Stimulated activated CD4-positive, alpha-beta T cell treated with anti-CD3 and anti-CD28 coated beads, Interleukin-4, amount 100 ng/mL, for 48 hours (primary cell): ENCODE data around the gene RAI14.
"Not testable (repeated sequence)": the region's sequence is repeated elsewhere in the genome, so short reads cannot be mapped to it uniquely, and the experiment has no call there.

Experiments used
- DNase-seq, 2 donors: peaks; one replicate each; pipeline ENCODE4 v3.0.0-alpha.2; 2020; ENCODE audit warnings: low read depth in 2 of 2

The RAI14 gene

DNA sequence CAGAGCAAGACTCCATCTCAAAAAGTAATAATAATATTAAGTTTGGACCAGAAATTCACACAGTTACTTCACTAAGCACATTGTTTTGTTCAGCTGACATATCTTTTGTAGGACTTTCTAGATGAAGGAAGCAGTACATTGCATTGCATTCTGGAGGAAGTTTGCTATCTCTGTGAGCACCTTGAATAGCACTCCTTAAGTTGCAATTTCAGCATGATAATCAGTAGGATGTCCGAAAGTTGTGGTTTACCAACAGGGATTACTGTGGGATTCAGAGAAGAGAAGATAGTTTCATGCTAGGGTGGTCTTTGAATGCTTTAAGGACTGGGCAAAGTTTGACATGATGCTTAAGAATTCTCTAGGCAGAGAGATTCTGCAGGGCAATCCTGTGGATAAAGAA lies 164.5 kb downstream of the RAI14 start:
- no peak for DNase-seq

- DNase-seq = no peak
Measured at GRCh38 chr5:34822956-34823715, 167.0 kb downstream of the RAI14 start.

DNA sequence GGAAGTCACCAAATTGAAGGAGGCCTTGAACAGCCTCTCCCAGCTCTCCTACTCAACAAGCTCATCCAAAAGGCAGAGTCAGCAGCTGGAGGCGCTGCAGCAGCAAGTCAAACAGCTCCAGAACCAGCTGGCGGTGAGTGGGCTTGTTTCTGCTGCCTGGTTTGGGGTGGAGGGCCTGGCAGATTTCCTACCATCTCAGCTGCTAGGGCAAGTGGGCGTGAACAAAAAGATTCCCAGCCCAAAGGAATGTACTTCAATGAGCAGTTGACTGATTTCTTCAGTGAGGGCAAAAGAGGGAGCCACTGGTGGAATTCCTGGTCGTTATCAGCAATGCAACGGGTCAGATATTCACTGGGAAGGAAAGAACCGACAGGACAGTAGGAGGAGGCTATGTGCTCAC lies 170.2 kb downstream of the RAI14 start:
- no peak for DNase-seq

- no peak for DNase-seq
Measured at GRCh38 chr5:34827588-34828506, 171.7 kb downstream of the RAI14 start.

GRCh38 chr5:34830827-34831226 lies 174.7 kb downstream of the RAI14 start:
- not testable (repeated sequence) for DNase-seq

DNA sequence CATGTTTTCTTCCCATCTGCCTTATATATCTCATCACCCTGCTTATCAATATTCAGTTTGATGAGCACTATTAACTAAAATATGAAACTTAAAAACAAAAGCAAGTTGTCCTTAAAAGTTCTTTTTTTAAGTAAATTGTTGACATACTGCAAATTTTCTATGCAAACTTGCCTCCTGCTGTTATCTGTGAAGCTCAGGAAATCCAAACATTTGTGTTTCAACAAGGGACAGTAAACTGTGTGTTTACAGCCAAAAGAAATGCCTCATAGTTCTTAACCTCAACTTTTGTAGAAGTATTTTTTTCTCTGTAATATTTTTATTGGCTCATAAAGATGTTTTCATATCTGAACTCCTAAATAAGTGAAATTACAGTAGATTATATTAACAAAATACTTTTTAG lies 175.2 kb downstream of the RAI14 start:
- no peak for DNase-seq

- no peak for DNase-seq
Measured at GRCh38 chr5:34832568-34832967, 176.4 kb downstream of the RAI14 start.

- no peak for DNase-seq
Measured at GRCh38 chr5:34833090-34833489, 177.0 kb downstream of the RAI14 start.

DNA sequence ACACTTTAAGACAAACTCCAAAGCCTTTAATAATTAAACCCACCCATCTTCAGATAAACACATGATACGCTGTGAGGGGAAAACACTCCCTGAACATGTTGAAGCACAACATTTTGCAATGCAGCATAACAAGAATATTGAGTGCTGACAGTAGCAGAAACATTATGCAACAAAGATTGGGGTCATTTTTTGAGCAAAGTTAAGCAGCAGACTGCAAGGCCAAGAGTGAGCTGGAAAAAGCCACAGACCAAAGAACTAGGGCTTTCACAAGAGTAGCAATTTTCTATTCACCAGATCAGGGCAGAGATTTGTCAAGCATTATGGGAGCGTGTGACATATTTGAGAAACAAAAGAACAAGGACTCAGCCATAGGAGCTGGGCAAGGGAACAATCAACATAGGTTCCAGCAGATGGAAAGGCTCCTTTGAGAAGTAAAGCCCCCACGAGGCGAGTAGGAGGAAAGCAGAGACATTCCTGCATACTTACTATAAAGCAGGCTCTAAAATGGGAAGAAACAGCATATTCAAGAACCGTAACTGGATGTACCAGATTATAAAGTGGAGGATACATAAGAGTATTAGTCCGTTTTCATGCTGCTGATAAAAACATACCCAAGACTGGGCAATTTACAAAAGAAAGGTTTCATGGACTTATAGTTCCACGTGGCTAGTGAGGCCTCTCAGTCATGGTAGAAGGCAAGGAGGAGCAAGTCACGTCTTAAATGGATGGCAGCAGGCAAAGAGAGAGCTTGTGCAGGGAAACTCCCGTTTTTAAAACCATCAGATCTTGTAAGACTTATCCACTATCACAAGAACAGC lies 178.1 kb downstream of the RAI14 start:
- DNase-seq = no peak

DNA sequence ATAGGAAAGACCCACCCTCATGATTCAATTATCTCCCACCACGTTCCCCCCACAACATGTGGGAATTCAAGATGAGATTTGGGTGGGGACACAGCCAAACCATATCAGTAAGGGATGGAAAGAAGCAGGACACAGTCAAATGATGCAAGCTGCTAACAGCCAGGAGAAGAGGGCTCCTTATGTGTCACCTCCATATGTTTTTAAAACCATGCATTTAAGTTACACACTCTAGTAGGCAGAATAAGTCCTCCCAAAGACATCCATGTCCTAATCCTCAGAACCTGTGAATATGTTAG lies 178.6 kb downstream of the RAI14 start:
- DNase-seq = no peak

- DNase-seq = no peak
Measured at GRCh38 chr5:34835664-34836063, 179.5 kb downstream of the RAI14 start.

GRCh38 chr5:34838785-34839714 lies 182.9 kb downstream of the RAI14 start, which contains the start of gene TTC23L:
Gene TTC23L (plus strand): TSS chr5:34839164. CDS start chr5:34840672, 1,508 bp downstream.
- DNase-seq = peak; percentile 79 to 86

- no peak for DNase-seq
Measured at GRCh38 chr5:34841816-34842215, 185.7 kb downstream of the RAI14 start.

- no peak for DNase-seq
Measured at GRCh38 chr5:34842554-34842953, 186.4 kb downstream of the RAI14 start.

- DNase-seq = no peak
Measured at GRCh38 chr5:34843497-34843896, 187.4 kb downstream of the RAI14 start.

- DNase-seq = no peak
Measured at GRCh38 chr5:34844106-34844505, 188.0 kb downstream of the RAI14 start.

- DNase-seq = no peak
Measured at GRCh38 chr5:34844999-34845398, 188.9 kb downstream of the RAI14 start.

GRCh38 chr5:34847056-34847455 lies 190.9 kb downstream of the RAI14 start:
- no peak for DNase-seq

DNA sequence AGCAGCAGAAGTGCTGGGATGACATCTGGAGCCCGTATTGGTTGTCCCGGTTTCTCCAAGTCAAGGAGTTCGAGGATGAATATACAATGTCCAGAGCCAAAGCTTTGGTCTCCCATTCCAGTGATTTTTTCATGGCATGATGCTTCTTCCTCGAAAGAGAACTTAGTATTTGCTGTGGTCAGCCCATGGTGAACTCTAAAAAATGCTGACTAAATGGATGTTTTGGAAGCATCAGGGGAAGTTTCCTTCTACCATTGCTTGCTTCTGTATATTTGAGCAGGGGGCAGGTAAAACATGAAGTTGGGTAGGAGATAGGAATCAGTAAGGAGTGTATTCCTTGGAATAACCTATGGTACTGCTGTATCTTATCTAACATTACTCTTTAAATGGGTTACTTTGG lies 191.4 kb downstream of the RAI14 start:
- DNase-seq = no peak

DNA sequence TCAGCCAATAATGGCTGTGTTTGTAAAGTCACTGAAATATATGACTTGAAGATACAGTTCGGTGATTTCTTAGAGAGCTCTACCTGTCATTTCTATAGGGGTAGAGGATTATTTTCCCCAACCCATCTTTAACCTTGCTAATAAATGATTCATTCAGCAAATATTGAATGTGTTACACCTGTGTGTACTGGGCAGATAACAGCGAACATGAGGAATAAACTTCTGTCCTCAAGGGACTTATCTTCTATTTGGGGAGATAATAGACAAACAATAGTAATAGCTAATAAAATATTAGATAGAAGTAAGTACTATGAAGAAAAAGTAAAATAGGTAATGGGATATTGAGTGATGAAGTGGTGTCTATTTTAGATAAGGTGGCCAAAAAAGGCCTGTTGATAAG lies 192.1 kb downstream of the RAI14 start:
- no peak for DNase-seq

- no peak for DNase-seq
Measured at GRCh38 chr5:34849253-34849652, 193.1 kb downstream of the RAI14 start.
